Keratinocyte (primary cell): ENCODE results near the gene OS9. TPM values are rescaled to one million over a fixed set of nuclear protein-coding genes. Genes with fewer than 3 reads are reported as not detected.

Experiments used
- DNase-seq: peaks from one replicate; pipeline ENCODE4 v3.0.0-alpha.2; 2011; ENCODE audit warnings: low read depth, missing footprints, low spot score
- FAIRE-seq: peaks from 2 replicates; lab custom pipeline; 2011; peaks lifted over from hg19 to GRCh38; lab: Jason Lieb, UNC
- H2AFZ ChIP-seq: 2 replicates; pipeline ENCODE4 v1.6.0; 2012; ENCODE audit warnings: low read length, control low read depth, inconsistent platforms; ENCODE audit not compliant: control insufficient read depth
- H3K27ac ChIP-seq: 2 replicates; pipeline ENCODE4 v1.5.1; 2011; ENCODE audit warnings: low read length; ENCODE audit not compliant: control insufficient read depth, insufficient read depth
- H3K27me3 ChIP-seq: 3 replicates; pipeline ENCODE4 v1.6.0; 2011; ENCODE audit warnings: low read length; ENCODE audit not compliant: control insufficient read depth, insufficient read depth; ENCODE audit errors: extremely low read depth
- H3K36me3 ChIP-seq, 2 experiments: 2 replicates in 1 of 2; 3 replicates in 1 of 2; pipeline ENCODE4 v1.5.1; 2011; ENCODE audit warnings: low read length in 2 of 2, mild to moderate bottlenecking in 1 of 2; ENCODE audit not compliant: control insufficient read depth in 2 of 2, insufficient read depth in 2 of 2; ENCODE audit errors: extremely low read depth in 1 of 2
- H3K4me1 ChIP-seq: 3 replicates; pipeline ENCODE4 v1.5.1; 2011; ENCODE audit warnings: low read length; ENCODE audit not compliant: control insufficient read depth, insufficient read depth; ENCODE audit errors: extremely low read depth
- H3K4me2 ChIP-seq: 3 replicates; pipeline ENCODE4 v1.6.0; 2011; ENCODE audit warnings: low read depth, low read length; ENCODE audit not compliant: control insufficient read depth, insufficient read depth; ENCODE audit errors: extremely low read depth
- H3K4me3 ChIP-seq, 3 experiments: fragments of 200-600 bp in 1 of 3; sonication (generic) in 1 of 3; 2 replicates in 2 of 3; 3 replicates in 1 of 3; pipeline ENCODE4 v1.5.1; 2011 to 2016; ENCODE audit warnings: low read length in 3 of 3, mild to moderate bottlenecking in 3 of 3, control low read depth in 2 of 3, inconsistent platforms in 1 of 3, low read depth in 1 of 3, mixed read lengths in 1 of 3, mixed run types in 1 of 3, moderate library complexity in 1 of 3; ENCODE audit not compliant: control insufficient read depth in 2 of 3, insufficient read depth in 2 of 3; ENCODE audit errors: extremely low read depth in 1 of 3
- H3K79me2 ChIP-seq: 2 replicates; pipeline ENCODE4 v1.6.0; 2012; ENCODE audit warnings: low read length; ENCODE audit not compliant: control insufficient read depth, insufficient read depth
- H3K9ac ChIP-seq: 3 replicates; pipeline ENCODE4 v1.6.0; 2011; ENCODE audit warnings: low read length; ENCODE audit not compliant: control insufficient read depth, insufficient read depth; ENCODE audit errors: extremely low read depth
- H3K9me1 ChIP-seq: 3 replicates; pipeline ENCODE4 v1.6.0; 2011; ENCODE audit warnings: low read length; ENCODE audit not compliant: control insufficient read depth, insufficient read depth; ENCODE audit errors: extremely low read depth
- H3K9me3 ChIP-seq: 2 replicates; pipeline ENCODE4 v1.5.1; 2012; ENCODE audit warnings: low read depth, low read length; ENCODE audit not compliant: control insufficient read depth
- H4K20me1 ChIP-seq: 3 replicates; pipeline ENCODE4 v1.6.0; 2011; ENCODE audit warnings: low read length; ENCODE audit not compliant: control insufficient read depth, insufficient read depth; ENCODE audit errors: extremely low read depth
- EZH2 ChIP-seq: IDR thresholded peaks from one replicate; pipeline ENCODE4 v1.6.1; 2012; ENCODE audit warnings: inconsistent platforms, mild to moderate bottlenecking, low read length, moderate library complexity
- dilution Hi-C: fragments of 300-500 bp; cut with MboI; formaldehyde crosslinking; loops from one replicate; pipeline ENCODE4 v1.7.0; 2020; ENCODE audit warnings: low sequenced_read_pairs; ENCODE audit not compliant: extremely low pct_ligation_motif_present
- polyA plus RNA-seq, 5 experiments: library from polyadenylated mRNA; depleted of rRNA in 3 of 5; stranded (reverse) in 3 of 5; stranded (forward) in 1 of 5; unstranded in 1 of 5; fragments of >200 nt; gene quantifications; 1 replicate in 1 of 5; 2 replicates in 3 of 5; 3 replicates in 1 of 5; pipeline versions ENCODE4 v1.2.1 to v1.2.3, GENCODE V29; 2011 to 2012; ENCODE audit warnings: missing spikeins in 2 of 5, low read depth in 1 of 5, low replicate concordance in 1 of 5
- TF ChIP-seq, protein P1 (sequence below), 3 experiments: IDR thresholded peaks in 1 of 3; conservative IDR thresholded peaks in 1 of 3; optimal IDR thresholded peaks in 1 of 3; 2 replicates in 2 of 3; 3 replicates in 1 of 3; pipeline versions ENCODE3 to v1.5.1; 2011; ENCODE audit warnings: low read length in 3 of 3, mild to moderate bottlenecking in 3 of 3, moderate library complexity in 2 of 3, control low read depth in 1 of 3, inconsistent platforms in 1 of 3; ENCODE audit not compliant: insufficient read depth in 2 of 3; ENCODE audit errors: extremely low read depth in 1 of 3

OS9 gene
- polyA plus RNA-seq, 1 donor (not counting 4 experiments of a cell fraction or from before 2014, with no cell fraction given): 82.2 TPM

GRCh38 chr12:57698414-57698813, 4.5 kb downstream of the OS9 start:
- Histone ChIP-seq H3K9me1 (no peaks in the 10 kb centered on the region), H3K4me2 (no peak overlapping the region), H4K20me1 (no peaks in the 10 kb centered on the region), H2AFZ (no peak overlapping the region), H3K36me3 (peaks cover 3 to 8% of the 10 kb centered on the region in 2 experiments), H3K4me3 (no peak overlapping the region), H3K9me3 (no peaks in the 10 kb centered on the region), H3K9ac (no peak overlapping the region), H3K79me2 (peaks cover 7% of the 10 kb centered on the region), H3K4me1 (peaks cover 8% of the 10 kb centered on the region), H3K27me3 (no peaks in the 10 kb centered on the region), H3K27ac (no peak overlapping the region)
- no peak for TF ChIP-seq EZH2
- TF ChIP-seq, protein P1, sequence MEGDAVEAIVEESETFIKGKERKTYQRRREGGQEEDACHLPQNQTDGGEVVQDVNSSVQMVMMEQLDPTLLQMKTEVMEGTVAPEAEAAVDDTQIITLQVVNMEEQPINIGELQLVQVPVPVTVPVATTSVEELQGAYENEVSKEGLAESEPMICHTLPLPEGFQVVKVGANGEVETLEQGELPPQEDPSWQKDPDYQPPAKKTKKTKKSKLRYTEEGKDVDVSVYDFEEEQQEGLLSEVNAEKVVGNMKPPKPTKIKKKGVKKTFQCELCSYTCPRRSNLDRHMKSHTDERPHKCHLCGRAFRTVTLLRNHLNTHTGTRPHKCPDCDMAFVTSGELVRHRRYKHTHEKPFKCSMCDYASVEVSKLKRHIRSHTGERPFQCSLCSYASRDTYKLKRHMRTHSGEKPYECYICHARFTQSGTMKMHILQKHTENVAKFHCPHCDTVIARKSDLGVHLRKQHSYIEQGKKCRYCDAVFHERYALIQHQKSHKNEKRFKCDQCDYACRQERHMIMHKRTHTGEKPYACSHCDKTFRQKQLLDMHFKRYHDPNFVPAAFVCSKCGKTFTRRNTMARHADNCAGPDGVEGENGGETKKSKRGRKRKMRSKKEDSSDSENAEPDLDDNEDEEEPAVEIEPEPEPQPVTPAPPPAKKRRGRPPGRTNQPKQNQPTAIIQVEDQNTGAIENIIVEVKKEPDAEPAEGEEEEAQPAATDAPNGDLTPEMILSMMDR (optimal IDR thresholded peaks at IDR 0.05 in 1 of 3, IDR thresholded peaks at IDR 0.05 in 1 of 3, conservative IDR thresholded peaks at IDR 0.05 in 1 of 3; ENCODE audit: extremely low read depth in 1 of 3, insufficient read depth in 2 of 3, low read length in 3 of 3): no peak
- dilution Hi-C loops: no loop called here
- FAIRE-seq (no peak), DNase-seq (no peak)

DNA sequence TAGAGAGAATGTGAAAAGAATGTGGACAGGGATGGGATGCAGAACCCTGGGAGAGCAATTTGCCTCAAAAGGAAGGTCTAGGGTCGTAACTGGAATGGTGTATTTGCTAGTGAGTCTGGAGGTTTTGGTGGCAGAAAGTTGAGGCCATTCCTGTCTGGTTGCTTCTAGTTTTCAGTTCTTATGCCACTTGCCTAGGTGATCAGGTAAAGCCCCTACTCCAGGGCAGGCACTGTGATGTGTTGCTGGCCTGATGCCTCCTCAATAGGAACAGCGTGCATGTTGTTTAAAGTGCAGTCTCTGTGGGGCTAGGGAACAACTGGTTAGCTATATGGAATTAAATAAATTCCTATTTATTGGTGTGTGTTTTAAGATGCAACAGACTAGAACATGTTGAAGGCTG, 6.4 kb downstream of the OS9 start:
- no peaks in the 10 kb centered on the region for H3K4me1 ChIP-seq
- no peaks in the 10 kb centered on the region for H3K9me1 ChIP-seq
- no peaks in the 10 kb centered on the region for H3K9me3 ChIP-seq
- H3K27ac ChIP-seq: no peak overlapping the region
- TF ChIP-seq, protein P1 (optimal IDR thresholded peaks at IDR 0.05 in 1 of 3, IDR thresholded peaks at IDR 0.05 in 1 of 3, conservative IDR thresholded peaks at IDR 0.05 in 1 of 3; ENCODE audit: extremely low read depth in 1 of 3, insufficient read depth in 2 of 3, low read length in 3 of 3): no peak
- TF ChIP-seq EZH2: no peak
- H3K36me3 ChIP-seq: peaks cover 3 to 8% of the 10 kb centered on the region in 2 experiments
- no peaks in the 10 kb centered on the region for H3K79me2 ChIP-seq
- no peak overlapping the region for H3K9ac ChIP-seq
- H3K4me2 ChIP-seq: no peak overlapping the region
- dilution Hi-C loops: no loop called here
- H4K20me1 ChIP-seq: no peaks in the 10 kb centered on the region
- H3K27me3 ChIP-seq: no peaks in the 10 kb centered on the region
- no peak overlapping the region for H3K4me3 ChIP-seq
- FAIRE-seq (no peak), DNase-seq (no peak)
- no peak overlapping the region for H2AFZ ChIP-seq
